ENCODE measurements around the gene DTD1.

DNA sequence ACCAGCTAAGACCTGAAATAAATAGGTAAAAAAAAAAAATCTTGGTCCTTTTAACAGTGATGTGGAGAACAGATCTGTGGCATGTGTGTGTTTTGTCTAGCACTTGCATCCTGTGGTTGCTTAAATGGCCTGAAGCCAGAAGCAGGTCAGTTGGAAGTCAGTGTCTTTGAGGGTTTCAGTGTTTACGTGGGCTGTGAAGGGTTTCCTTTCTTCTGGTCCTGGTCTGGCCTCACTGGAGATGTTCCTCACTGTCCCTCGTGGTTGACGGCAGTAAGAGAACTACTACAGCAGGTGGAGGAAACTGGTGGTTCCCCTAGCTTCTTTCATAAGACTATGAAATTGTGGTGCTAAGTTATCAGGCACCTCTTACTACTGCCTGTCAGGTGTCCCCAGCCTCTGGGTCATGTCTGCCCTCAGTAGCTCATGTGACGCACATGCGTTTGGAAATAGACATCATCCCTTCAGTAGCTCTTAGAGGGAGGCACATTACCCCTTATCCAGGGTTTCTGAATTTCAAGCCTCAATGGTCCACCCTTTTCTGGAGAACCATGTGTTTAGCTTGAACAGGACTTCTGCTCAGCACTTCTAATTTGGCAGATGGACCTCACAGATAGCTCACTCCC, 166.3 kb downstream of the DTD1 start:
- TF ChIP-seq, protein P1, sequence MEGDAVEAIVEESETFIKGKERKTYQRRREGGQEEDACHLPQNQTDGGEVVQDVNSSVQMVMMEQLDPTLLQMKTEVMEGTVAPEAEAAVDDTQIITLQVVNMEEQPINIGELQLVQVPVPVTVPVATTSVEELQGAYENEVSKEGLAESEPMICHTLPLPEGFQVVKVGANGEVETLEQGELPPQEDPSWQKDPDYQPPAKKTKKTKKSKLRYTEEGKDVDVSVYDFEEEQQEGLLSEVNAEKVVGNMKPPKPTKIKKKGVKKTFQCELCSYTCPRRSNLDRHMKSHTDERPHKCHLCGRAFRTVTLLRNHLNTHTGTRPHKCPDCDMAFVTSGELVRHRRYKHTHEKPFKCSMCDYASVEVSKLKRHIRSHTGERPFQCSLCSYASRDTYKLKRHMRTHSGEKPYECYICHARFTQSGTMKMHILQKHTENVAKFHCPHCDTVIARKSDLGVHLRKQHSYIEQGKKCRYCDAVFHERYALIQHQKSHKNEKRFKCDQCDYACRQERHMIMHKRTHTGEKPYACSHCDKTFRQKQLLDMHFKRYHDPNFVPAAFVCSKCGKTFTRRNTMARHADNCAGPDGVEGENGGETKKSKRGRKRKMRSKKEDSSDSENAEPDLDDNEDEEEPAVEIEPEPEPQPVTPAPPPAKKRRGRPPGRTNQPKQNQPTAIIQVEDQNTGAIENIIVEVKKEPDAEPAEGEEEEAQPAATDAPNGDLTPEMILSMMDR (conservative IDR thresholded peaks at IDR 0.05; ENCODE audit: low read length): no peak
- no peak for TF ChIP-seq EZH2phosphoT487 (IDR thresholded peaks at IDR 0.05; ENCODE audit: borderline replicate concordance, low read depth, low read length)
